ENCODE results near the gene ZMYND10.

ZMYND10 gene

DNA sequence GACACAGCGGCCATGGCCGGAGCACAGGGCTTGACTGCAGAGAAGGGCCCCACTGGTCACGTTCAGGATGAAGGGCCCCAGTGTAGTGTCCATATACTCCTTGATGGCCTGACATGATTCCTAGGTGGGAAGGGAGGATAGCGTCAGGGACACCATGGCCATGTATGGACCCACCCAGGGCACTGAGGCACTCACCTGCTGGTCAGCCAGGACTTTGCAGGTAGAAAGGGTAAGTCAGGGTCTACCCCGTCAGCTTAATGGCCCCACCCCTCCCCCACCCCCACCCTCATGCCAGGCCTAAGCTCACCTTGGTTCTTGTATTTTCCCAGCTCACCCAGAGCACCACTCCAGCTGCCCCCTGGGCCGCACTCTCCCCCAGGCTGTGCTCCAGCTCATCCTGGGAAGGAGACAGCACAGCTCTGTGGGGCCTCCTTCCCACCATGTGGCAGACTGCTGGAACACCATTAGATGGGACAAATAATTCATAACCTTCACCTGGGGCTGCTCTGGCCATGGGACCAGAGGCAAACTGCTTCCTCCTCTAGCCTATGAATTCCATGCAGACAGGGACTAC is 44.8 kb downstream of the ZMYND10 start:
- Histone ChIP-seq H3K14ac (ENCODE audit: low read length in 2 of 2) (no peak overlapping the region), H2AK5ac (ENCODE audit: low read length, severe bottlenecking) (no peak overlapping the region), H2BK15ac (ENCODE audit: low read depth, poor library complexity, severe bottlenecking) (no peak overlapping the region), H3K4me2 (ENCODE audit: low read length, poor library complexity, severe bottlenecking) (no peak overlapping the region), H3K27me3 (ENCODE audit: control insufficient read depth in 1 of 2, insufficient read depth in 1 of 2, low read length in 2 of 2) (no peaks in the 10 kb centered on the region), H3K27ac (ENCODE audit: low read length, poor library complexity, severe bottlenecking) (no peak overlapping the region), H2AFZ (ENCODE audit: low read depth, low read length) (no peak overlapping the region), H4K91ac (ENCODE audit: low read length) (no peak overlapping the region), H3K36me3 (ENCODE audit: control insufficient read depth in 1 of 2, insufficient read depth in 2 of 2, low read depth in 1 of 2, low read length in 2 of 2) (peaks cover 3 to 12% of the 10 kb centered on the region in 2 experiments), H2BK120ac (ENCODE audit: low read depth, low read length) (no peak overlapping the region), H3K4me3 (ENCODE audit: insufficient read depth in 1 of 2, low read depth in 1 of 2, low read length in 2 of 2) (peak overlapping the region in 1 of 2 experiments; percentile 73), H3K9me3 (ENCODE audit: control insufficient read depth, low read length) (no peaks in the 10 kb centered on the region), H4K8ac (ENCODE audit: low read length) (no peak overlapping the region), H3K18ac (ENCODE audit: low read depth in 1 of 2, low read length in 2 of 2) (no peak overlapping the region), H3K79me1 (replicated peaks; ENCODE audit: low read length, poor library complexity, severe bottlenecking) (peaks cover 14% of the 10 kb centered on the region), H3K23ac (ENCODE audit: low read length in 2 of 2) (no peak overlapping the region), H2BK5ac (ENCODE audit: low read depth, low read length, poor library complexity, severe bottlenecking) (no peak overlapping the region), H3K4ac (ENCODE audit: low read depth in 1 of 2, low read length in 2 of 2) (no peak overlapping the region), H3K4me1 (ENCODE audit: control insufficient read depth, insufficient read depth, low read depth, low read length) (peaks cover 36% of the 10 kb centered on the region), H2BK12ac (ENCODE audit: low read length in 2 of 2) (peak overlapping the region in 1 of 2 experiments; percentile 34), H3K9ac (ENCODE audit: low read length) (peak overlapping the region; percentile 83)
- DNase-seq = no peak
- 90% methylated on average over 6 of the region's 6 CpGs for WGBS

DNA sequence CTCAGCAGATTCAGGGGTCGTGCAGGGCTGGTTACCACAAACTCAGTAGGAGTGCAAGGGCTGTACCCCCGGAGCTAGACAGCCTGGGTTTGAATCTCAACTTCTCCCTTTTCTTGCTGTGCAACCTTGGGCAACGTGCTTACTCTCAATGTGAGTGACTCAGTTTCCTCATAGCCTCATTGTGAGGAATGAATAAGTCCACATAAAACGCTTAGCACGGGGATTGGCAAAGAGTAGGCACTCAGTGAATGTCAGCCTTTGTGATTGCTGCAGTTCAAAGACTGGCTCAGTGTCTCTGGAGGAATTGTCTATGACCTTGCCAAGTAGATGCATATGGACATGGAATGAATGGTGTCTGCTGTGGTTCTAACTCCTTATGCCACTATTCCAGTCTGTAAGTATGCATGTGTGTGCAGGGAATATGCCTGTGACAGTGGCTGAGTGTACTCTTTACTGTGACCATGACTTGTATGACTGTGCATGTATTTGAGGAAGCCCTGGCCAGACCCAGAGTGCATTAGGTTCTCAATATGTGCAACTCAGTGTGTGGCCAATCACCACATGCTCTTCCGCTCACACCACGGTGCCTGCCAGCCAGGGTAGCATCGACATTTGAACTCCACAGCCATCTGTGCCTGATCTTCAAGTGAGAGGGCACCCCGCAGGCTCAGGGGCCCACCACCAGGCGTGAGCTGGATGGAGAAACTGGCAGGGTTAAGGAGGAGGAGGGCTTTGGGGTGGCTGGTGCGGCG is 45.4 kb downstream of the ZMYND10 start:
- Histone ChIP-seq H3K23ac (ENCODE audit: low read length in 2 of 2) (no peak overlapping the region), H4K91ac (ENCODE audit: low read length) (peak overlapping the region; percentile 8), H2BK15ac (ENCODE audit: low read depth, poor library complexity, severe bottlenecking) (no peak overlapping the region), H2AK5ac (ENCODE audit: low read length, severe bottlenecking) (no peak overlapping the region), H3K36me3 (ENCODE audit: control insufficient read depth in 1 of 2, insufficient read depth in 2 of 2, low read depth in 1 of 2, low read length in 2 of 2) (peaks cover 5 to 12% of the 10 kb centered on the region in 2 experiments), H3K4me2 (ENCODE audit: low read length, poor library complexity, severe bottlenecking) (peak overlapping the region; percentile 85), H4K8ac (ENCODE audit: low read length) (peak overlapping the region; percentile 33), H3K27me3 (ENCODE audit: control insufficient read depth in 1 of 2, insufficient read depth in 1 of 2, low read length in 2 of 2) (no peaks in the 10 kb centered on the region), H3K9me3 (ENCODE audit: control insufficient read depth, low read length) (no peaks in the 10 kb centered on the region), H2BK5ac (ENCODE audit: low read depth, low read length, poor library complexity, severe bottlenecking) (no peak overlapping the region), H2BK12ac (ENCODE audit: low read length in 2 of 2) (peak overlapping the region in 1 of 2 experiments; percentile 15), H2BK120ac (ENCODE audit: low read depth, low read length) (no peak overlapping the region), H2AFZ (ENCODE audit: low read depth, low read length) (no peak overlapping the region), H3K9ac (ENCODE audit: low read length) (peak overlapping the region; percentile 83), H3K18ac (ENCODE audit: low read depth in 1 of 2, low read length in 2 of 2) (peak overlapping the region; percentile 50 to 71), H3K4me1 (ENCODE audit: control insufficient read depth, insufficient read depth, low read depth, low read length) (peaks cover 36% of the 10 kb centered on the region), H3K79me1 (replicated peaks; ENCODE audit: low read length, poor library complexity, severe bottlenecking) (peaks cover 14% of the 10 kb centered on the region), H3K4me3 (ENCODE audit: insufficient read depth in 1 of 2, low read depth in 1 of 2, low read length in 2 of 2) (peak overlapping the region; percentile 48 to 73), H3K14ac (ENCODE audit: low read length in 2 of 2) (peak overlapping the region in 1 of 2 experiments; percentile 30), H3K4ac (ENCODE audit: low read depth in 1 of 2, low read length in 2 of 2) (peak overlapping the region in 1 of 2 experiments; percentile 47), H3K27ac (ENCODE audit: low read length, poor library complexity, severe bottlenecking) (peak overlapping the region; percentile 11)
- WGBS = 76% methylated on average over 12 of the region's 12 CpGs
- peak; percentile 45 for DNase-seq

DNA sequence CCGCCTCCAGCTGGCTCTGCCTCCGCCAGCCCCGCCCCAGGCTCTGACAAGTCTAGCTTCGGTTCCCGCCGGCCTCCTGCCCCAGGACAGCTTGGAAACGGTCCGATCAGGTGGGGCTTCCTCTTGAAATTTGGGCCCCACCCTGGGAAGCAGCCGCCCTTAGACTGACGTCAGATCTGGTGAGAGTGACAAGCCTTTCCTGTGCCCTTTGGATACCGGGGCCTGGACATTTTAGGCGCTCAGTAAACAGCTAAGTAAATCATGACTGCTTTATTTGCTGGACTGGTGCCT is 45.9 kb downstream of the ZMYND10 start:
- WGBS = 2% methylated on average over 12 of the region's 12 CpGs

More for the DNA sequence above, 45.9 kb downstream of the ZMYND10 start:
- no peak overlapping the region for H4K8ac ChIP-seq (ENCODE audit: low read length)
- peaks cover 35% of the 10 kb centered on the region for H3K4me1 ChIP-seq (ENCODE audit: control insufficient read depth, insufficient read depth, low read depth, low read length)
- H3K4ac ChIP-seq (ENCODE audit: low read depth in 1 of 2, low read length in 2 of 2) = peak overlapping the region in 1 of 2 experiments; percentile 47
- H3K18ac ChIP-seq (ENCODE audit: low read depth in 1 of 2, low read length in 2 of 2) = peak overlapping the region; percentile 50 to 71
- peak overlapping the region; percentile 85 for H3K4me2 ChIP-seq (ENCODE audit: low read length, poor library complexity, severe bottlenecking)
- no peak overlapping the region for H2AK5ac ChIP-seq (ENCODE audit: low read length, severe bottlenecking)
- peak overlapping the region; percentile 11 for H3K27ac ChIP-seq (ENCODE audit: low read length, poor library complexity, severe bottlenecking)
- no peaks in the 10 kb centered on the region for H3K27me3 ChIP-seq (ENCODE audit: control insufficient read depth in 1 of 2, insufficient read depth in 1 of 2, low read length in 2 of 2)
- no peaks in the 10 kb centered on the region for H3K9me3 ChIP-seq (ENCODE audit: control insufficient read depth, low read length)
- DNase-seq = no peak
- H3K14ac ChIP-seq (ENCODE audit: low read length in 2 of 2) = peak overlapping the region in 1 of 2 experiments; percentile 11
- no peak overlapping the region for H2BK5ac ChIP-seq (ENCODE audit: low read depth, low read length, poor library complexity, severe bottlenecking)
- H3K23ac ChIP-seq (ENCODE audit: low read length in 2 of 2) = no peak overlapping the region
- peaks cover 14% of the 10 kb centered on the region for H3K79me1 ChIP-seq (replicated peaks; ENCODE audit: low read length, poor library complexity, severe bottlenecking)
- no peak overlapping the region for H2BK12ac ChIP-seq (ENCODE audit: low read length in 2 of 2)
- peak overlapping the region; percentile 83 for H3K9ac ChIP-seq (ENCODE audit: low read length)
- peak overlapping the region; percentile 8 for H4K91ac ChIP-seq (ENCODE audit: low read length)
- no peak overlapping the region for H2BK120ac ChIP-seq (ENCODE audit: low read depth, low read length)
- H3K36me3 ChIP-seq (ENCODE audit: control insufficient read depth in 1 of 2, insufficient read depth in 2 of 2, low read depth in 1 of 2, low read length in 2 of 2) = peaks cover 5 to 12% of the 10 kb centered on the region in 2 experiments
- peak overlapping the region; percentile 48 to 73 for H3K4me3 ChIP-seq (ENCODE audit: insufficient read depth in 1 of 2, low read depth in 1 of 2, low read length in 2 of 2)
- H2BK15ac ChIP-seq (ENCODE audit: low read depth, poor library complexity, severe bottlenecking) = no peak overlapping the region
- no peak overlapping the region for H2AFZ ChIP-seq (ENCODE audit: low read depth, low read length)

Data from mesenchymal stem cell (in vitro differentiated cells and primary cell).